Retinal pigment epithelial cell (primary cell): ENCODE results near the gene HOXB9.

Source experiments
- DNase-seq: peaks from one replicate; pipeline ENCODE4 v3.0.0-alpha.2; 2010; ENCODE audit warnings: low read depth
- H3K4me3 ChIP-seq: 2 replicates; pipeline ENCODE4 v1.5.1; 2011; ENCODE audit warnings: mild to moderate bottlenecking, low read length, control low read depth, moderate library complexity
- CTCF ChIP-seq: conservative IDR thresholded peaks from 2 replicates; pipeline ENCODE4 v1.5.1; 2011; ENCODE audit warnings: low read depth, low read length, control low read depth, inconsistent platforms

HOXB9 gene

GRCh38 chr17:48616717-48617470 is 9.3 kb downstream of the HOXB9 start:
- DNase-seq: no peak
- H3K4me3 ChIP-seq: no peak overlapping the region
- no peak for TF ChIP-seq CTCF

GRCh38 chr17:48615963-48616716 is 10.0 kb downstream of the HOXB9 start:
- H3K4me3 ChIP-seq: no peak overlapping the region
- no peak for TF ChIP-seq CTCF
- no peak for DNase-seq

- H3K4me3 ChIP-seq: no peak within 1 kb of the TSS
- no peak for TF ChIP-seq CTCF
- DNase-seq: no peak
Measured at GRCh38 chr17:48615047-48615962, 10.9 kb downstream of the HOXB9 start, which contains the start of gene HOXB8. HOXB8 (minus strand) TSS chr17:48615292; CDS start chr17:48614704, 588 bp downstream.

GRCh38 chr17:48613862-48614694 is 12.1 kb downstream of the HOXB9 start:
- DNase-seq: no peak
- H3K4me3 ChIP-seq: no peak overlapping the region
- no peak for TF ChIP-seq CTCF

- no peak for DNase-seq
- TF ChIP-seq CTCF: peak; percentile 19
- no peak overlapping the region for H3K4me3 ChIP-seq
Measured at GRCh38 chr17:48612854-48613691, 13.1 kb downstream of the HOXB9 start.
